Body of pancreas (tissue), 4 donors: Measurements from ENCODE around the gene BRD3.

Source experiments
- POLR2A ChIP-seq, 3 donors: fragments of 450-650 bp; IDR thresholded peaks; one replicate each; pipeline ENCODE4 v1.6.1; 2016; ENCODE audit warnings: antibody characterized with exemption in 3 of 3, mild to moderate bottlenecking in 2 of 3
- TF ChIP-seq, protein P1 (sequence below), 7 experiments: fragments of 450-650 bp in 4 of 7; fragments of 200-600 bp in 3 of 7; sonication (generic) in 3 of 7; IDR thresholded peaks; one replicate each; pipeline ENCODE4 v1.5.1; 2016 to 2019; ENCODE audit warnings: antibody characterized with exemption in 7 of 7

DNA sequence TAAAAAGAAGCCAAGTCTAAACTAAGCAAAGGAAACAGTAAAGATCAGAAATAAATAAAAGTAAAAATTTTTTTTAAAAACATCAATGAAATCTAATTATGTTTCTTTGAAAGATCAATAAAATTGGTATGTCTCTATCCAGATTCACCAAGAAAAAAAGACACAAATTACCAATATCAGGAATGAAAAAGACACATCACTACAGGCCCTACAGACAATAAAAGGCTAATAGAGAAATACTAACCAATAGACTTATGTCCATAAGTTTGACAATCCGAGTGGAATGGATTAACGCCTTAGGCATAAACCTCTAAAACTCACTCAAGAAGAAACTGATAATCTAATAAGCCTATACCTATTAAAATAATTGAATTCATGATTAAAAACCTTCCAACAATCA lies 30.2 kb downstream of the BRD3 start:
- TF ChIP-seq, protein P1, sequence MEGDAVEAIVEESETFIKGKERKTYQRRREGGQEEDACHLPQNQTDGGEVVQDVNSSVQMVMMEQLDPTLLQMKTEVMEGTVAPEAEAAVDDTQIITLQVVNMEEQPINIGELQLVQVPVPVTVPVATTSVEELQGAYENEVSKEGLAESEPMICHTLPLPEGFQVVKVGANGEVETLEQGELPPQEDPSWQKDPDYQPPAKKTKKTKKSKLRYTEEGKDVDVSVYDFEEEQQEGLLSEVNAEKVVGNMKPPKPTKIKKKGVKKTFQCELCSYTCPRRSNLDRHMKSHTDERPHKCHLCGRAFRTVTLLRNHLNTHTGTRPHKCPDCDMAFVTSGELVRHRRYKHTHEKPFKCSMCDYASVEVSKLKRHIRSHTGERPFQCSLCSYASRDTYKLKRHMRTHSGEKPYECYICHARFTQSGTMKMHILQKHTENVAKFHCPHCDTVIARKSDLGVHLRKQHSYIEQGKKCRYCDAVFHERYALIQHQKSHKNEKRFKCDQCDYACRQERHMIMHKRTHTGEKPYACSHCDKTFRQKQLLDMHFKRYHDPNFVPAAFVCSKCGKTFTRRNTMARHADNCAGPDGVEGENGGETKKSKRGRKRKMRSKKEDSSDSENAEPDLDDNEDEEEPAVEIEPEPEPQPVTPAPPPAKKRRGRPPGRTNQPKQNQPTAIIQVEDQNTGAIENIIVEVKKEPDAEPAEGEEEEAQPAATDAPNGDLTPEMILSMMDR (IDR thresholded peaks at IDR 0.05) = no peak
- no peak for TF ChIP-seq POLR2A (IDR thresholded peaks at IDR 0.05)
